HG03066 (cell line): ENCODE results near the gene MXI1.
"Not testable (repeated sequence)": the region's sequence is repeated elsewhere in the genome, so short reads cannot be mapped to it uniquely, and the experiment has no call there.

Source experiments
- ATAC-seq: cut with Tn5 transposase; IDR thresholded peaks from one replicate; pipeline ENCODE4 v1.9.1; 2021; ENCODE audit warnings: low read depth; ENCODE audit not compliant: unreplicated experiment

The MXI1 gene

DNA sequence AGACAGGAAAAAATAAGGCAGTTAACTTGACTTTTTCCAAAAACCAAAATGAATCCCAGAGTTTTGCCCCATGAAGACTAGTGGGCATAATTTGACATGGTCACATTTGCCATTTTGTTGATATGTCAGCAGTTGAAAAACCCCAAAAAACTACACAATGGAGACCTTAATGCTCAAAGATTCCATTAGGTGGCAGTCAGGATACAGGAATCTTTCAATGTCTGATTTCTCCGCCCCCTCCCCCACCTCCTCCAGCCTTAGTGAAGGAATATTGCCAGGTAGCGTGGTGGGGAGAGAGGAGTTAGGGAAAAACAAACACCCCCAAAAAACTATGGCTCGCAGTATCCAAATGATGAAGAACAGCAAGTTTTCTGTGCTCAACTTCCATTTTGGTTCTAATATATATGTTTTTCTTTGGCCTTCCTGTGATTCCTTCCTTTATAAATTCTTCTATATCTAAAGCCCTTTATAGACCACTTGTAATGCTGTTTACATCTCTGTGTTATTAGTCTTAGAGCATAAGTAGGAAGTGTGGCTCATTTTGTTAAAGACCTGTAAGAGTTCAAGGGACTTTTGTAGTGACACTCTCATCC lies 104.0 kb downstream of the MXI1 start:
- ATAC-seq, result no peak

GRCh38 chr10:110312206-110312605 lies 104.8 kb downstream of the MXI1 start:
- no peak for ATAC-seq

DNA sequence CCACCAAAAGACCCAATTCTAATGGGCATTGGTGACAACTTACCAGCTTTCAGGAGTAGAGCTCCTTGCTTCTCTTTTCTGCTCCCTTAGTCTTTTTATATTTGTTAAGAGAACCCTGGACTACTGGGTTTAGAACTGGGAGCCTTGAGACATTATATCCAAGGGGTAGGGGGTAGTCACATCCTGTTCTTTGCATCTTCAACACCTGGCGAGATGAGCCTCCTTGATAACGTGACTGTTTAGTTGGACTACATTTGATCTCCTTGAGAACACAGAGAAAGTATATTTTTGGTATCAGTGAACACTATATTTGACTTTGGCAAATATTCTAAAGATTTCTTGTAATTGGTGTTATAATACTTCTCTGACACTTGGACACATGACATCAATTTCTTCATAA lies 106.3 kb downstream of the MXI1 start:
- ATAC-seq, result no peak

DNA sequence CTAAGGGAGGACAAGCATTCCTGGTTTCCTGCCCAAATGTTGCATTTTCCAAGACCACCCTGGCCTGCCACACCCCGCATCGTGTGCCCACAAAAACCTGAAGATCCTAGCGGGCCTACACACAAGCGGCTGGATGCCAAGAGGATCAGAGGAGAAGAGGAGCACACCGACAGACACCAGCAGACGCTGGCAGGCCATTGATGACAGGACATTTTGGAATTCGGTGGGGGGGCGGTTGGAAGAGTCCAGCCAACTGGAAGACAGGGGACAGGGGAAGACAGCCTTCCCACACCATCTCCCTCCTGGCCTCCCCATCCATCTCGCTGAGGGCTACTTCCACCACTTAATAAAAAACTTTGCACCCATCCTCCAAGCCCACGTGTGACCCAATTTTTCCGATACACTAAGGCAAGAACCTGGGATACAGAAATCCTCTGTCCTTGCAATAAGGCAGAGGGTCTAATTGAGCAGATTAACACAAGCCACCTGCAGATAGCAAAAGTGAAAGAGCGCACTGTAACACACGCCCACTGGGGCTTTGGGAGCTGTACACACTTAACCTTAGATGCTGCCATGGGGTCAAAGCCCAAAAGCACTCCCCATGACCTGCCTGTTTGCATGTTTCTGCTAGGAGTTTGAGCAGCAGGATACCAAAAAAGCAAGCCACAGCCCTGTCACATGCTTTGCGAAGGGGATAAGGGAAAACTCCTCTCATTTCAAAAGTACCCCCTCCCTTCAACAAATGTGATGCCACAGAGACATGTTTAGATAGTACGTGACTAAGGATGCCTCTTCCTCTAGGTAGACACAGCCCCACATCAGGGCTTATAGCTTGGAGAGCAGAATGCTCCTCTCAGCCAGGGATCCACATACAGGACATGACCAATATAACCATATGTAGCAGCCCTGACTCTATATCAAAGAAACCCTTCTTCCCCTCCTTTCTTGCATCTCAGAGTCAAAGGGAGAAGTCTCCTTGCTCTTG lies 110.8 kb downstream of the MXI1 start:
- ATAC-seq, result no peak

DNA sequence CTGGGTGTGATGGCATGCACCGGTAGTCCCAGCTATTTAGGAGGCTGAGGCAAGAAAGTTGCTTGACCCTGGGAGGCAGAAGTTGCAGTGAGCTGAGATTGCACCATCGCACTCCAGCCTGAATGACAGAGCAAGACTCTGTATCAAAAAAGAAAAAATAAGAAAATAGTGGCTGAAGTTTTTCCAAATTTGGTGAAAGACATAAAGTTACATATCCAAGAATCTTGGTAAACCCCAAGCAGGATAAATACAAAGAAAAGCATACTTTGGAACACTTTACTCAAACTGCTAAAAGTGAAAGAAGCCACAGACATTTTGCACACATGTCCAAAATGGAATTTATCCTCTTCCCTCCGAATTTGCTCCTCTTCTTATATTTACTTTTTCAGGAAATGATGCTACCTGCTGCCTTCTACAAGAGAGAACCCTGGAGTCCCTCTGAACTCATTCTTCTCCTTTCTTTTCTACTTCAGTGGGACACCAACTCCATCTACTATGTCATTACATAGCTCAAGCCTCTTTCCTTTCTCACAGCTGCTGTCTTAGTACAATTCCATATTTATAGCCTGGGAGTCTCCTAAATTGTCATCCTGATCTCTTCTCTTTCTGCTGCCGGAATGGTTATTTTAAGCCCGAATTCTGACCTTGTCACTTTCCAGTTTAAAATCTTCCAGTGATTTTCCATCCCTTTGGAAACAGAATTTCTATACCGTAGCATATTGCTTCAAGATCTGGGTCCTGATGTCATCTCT lies 114.6 kb downstream of the MXI1 start:
- ATAC-seq, result no peak

DNA sequence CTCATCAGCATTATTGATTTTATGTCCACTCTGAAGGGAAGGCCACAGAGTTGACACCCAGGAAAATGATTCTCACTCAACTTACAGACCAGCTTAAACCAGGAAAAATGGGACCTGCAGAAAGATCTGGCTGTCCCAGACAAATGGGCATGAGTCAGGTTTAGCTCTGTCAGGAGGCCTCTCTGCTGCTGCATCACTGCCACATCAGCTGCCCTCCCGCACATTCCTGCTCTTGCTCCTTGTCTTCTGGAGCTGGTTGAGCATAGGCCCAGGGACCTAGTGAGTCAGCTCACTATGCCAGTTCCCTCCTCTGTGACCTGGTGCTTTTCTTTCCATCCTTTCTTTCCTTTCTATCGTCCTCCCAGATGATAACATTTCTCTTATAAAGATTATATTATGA lies 116.1 kb downstream of the MXI1 start:
- no peak for ATAC-seq

DNA sequence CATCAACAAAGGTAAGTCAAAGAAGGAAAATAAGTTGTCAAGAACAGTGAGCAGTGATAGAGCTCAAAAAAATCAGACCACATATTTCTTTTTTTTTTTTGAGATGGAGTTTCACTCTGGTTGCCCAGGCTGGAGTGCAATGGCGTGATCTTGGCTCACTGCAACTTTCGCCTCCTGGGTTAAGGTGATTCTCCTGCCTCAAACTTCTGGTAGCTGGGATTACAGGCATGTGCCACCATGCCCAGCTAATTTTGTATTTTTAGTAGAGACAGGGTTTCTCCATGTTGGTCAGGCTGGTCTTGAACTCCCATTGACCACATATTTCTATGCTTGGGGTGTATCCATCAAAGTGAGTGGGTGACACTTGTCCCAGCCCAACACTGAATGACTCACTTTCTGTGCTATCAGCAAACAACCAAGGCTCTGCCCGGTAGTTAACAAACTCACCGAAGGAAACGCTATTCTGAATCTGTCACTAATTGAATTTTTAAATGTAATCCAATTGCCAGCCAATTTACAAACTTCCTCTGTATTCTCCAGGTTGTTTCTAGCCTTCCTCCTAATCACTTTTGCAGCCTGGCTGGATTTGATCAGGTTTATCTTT lies 116.9 kb downstream of the MXI1 start:
- ATAC-seq, result no peak

DNA sequence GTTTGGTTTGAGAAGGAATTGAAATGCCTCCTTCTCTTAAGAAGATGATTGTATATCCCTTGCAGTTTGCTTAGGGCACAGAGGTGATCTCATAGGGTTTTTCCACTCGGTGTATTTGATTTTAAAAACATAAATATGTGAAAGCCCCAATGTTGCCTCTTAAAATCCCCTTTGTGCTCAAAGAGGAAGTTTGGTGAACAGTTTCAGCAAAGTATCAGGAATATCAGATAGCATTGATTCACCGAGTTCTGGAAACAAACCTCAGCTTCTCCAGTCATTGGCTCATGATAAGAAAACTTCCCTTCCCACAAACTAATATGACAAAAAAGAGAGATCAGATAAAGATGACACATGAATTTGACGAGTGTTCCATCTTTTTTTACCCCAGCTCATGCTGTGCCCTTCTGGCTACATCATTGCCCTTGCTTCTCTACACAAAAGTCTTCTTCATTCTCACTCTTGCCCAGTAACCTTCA lies 117.4 kb downstream of the MXI1 start:
- peak; percentile 49 for ATAC-seq

DNA sequence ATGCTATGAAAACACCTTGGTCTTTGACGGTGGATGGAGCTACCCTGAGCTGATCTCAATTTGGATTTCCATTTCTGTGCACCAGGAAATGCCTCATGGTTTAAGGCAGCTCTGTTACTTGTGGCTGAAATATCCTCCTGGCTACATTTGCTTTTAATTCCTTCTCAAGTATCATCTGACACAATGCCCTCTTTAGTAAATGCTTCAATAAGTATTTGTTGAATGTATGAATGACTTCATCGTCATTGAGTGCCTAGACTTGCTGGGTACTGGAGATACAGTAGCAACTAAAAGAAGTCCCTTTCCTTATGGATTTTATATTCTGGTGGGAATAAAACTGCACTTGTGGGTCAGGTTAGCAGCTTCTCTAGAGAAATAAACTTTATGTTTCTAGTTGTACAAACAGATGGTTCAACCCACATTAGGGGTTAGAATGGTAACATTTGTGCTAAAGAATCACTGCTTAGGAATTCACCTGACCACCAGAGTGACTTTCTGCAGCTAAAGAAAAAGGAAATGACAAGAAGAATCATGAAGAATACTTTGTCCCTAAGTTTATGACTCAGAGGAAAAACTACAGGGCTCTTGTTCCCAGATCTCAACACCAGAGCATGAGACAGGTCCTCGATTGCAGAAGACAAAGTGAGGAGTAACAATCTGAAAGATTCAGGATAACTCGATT lies 119.1 kb downstream of the MXI1 start:
- ATAC-seq, result no peak

- no peak for ATAC-seq
These were observed 120.0 kb downstream of the MXI1 start for GRCh38 chr10:110327262-110327914.

GRCh38 chr10:110330675-110331074 lies 123.3 kb downstream of the MXI1 start:
- no peak for ATAC-seq

- ATAC-seq, result not testable (repeated sequence)
These were observed 123.9 kb downstream of the MXI1 start for GRCh38 chr10:110331226-110331795.

- ATAC-seq, result no peak
These were observed 126.8 kb downstream of the MXI1 start for GRCh38 chr10:110334061-110334656.

DNA sequence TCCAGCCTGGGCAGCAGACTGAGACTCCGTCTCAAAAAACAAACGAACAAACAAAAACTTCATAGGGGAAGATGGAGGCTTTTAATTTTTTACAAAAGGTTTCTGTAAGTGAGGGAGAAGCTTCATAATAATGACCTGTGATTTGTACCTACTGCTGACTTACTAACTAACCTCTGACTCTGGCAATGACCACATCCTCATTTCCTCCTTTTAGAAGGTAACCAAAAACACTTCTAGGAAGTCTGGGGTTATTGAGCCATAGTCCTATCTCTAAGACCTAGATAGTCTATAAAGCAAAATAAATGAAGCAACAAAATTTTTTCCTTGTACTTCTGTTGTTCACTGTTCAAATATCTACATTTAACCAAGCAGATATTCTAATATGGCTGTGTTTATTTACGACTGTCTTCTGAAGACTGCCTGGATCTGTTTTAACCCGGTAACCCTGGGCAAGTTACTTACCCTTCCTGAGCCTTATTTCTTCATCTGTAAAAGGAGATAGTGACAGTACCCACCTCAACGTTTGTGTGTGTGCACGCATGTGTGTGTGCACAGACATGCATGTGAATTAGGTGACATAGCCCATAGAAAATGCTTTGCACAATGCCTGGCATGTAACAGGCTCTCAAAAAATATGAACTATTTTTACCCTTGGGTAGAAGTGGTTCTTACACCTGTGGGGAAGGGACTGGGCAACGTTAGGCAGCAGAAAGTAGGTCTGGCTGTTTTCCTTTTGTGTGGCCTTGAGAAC lies 128.1 kb downstream of the MXI1 start:
- ATAC-seq, result no peak

GRCh38 chr10:110336111-110336721 lies 128.8 kb downstream of the MXI1 start:
- ATAC-seq, result no peak
